Common myeloid progenitor, CD34-positive (primary cell): ENCODE results near the gene EPHA6.

Experiments used
- CTCF ChIA-PET: fragments of 350-600 bp; sonication (Branson Sonifier 250); formaldehyde crosslinking; loops from one replicate; lab custom pipeline; 2021; ENCODE audit warnings: antibody characterized with exemption; lab: Charles Lee
- POLR2A ChIA-PET: fragments of 350-600 bp; sonication (Branson Sonifier 250); formaldehyde crosslinking; loops from one replicate; lab custom pipeline; 2021; ENCODE audit warnings: antibody characterized with exemption; lab: Charles Lee
- DNase-seq, 3 donors: peaks; one replicate each; pipeline versions ENCODE4 v3.0.0 to v3.0.0-alpha.2; 2013
- H3K27ac ChIP-seq, 2 experiments: 1 replicate in 1 of 2; 2 replicates in 1 of 2; pipeline ENCODE4 v1.7.0; 2013; ENCODE audit warnings: inconsistent platforms in 2 of 2, low read length in 2 of 2, mild to moderate bottlenecking in 2 of 2, low read depth in 1 of 2, moderate library complexity in 1 of 2; ENCODE audit not compliant: severe bottlenecking in 2 of 2, insufficient read depth in 1 of 2, poor library complexity in 1 of 2
- H3K27me3 ChIP-seq, 5 experiments: replicated peaks in 2 of 5; 1 replicate in 3 of 5; 2 replicates in 2 of 5; pipeline versions ENCODE4 v1.6.1 to v1.7.0; 2013; ENCODE audit warnings: low read length in 4 of 5, mild to moderate bottlenecking in 2 of 5, moderate library complexity in 2 of 5, inconsistent platforms in 1 of 5; ENCODE audit not compliant: insufficient read depth in 5 of 5, control insufficient read depth in 4 of 5
- H3K36me3 ChIP-seq, 4 experiments: 1 replicate in 2 of 4; 2 replicates in 2 of 4; pipeline versions ENCODE4 v1.6.1 to v1.7.0; 2013; ENCODE audit warnings: low read length in 3 of 4, control low read depth in 1 of 4, mild to moderate bottlenecking in 1 of 4; ENCODE audit not compliant: control insufficient read depth in 4 of 4, insufficient read depth in 4 of 4
- H3K4me1 ChIP-seq, 4 experiments: 1 replicate in 3 of 4; 2 replicates in 1 of 4; pipeline versions ENCODE4 v1.6.1 to v1.7.1; 2013; ENCODE audit warnings: low read length in 3 of 4, mild to moderate bottlenecking in 3 of 4, control low read depth in 1 of 4, inconsistent platforms in 1 of 4, moderate library complexity in 1 of 4; ENCODE audit not compliant: control insufficient read depth in 4 of 4, insufficient read depth in 4 of 4; ENCODE audit errors: control extremely low read depth in 1 of 4
- H3K4me3 ChIP-seq, 7 experiments: 1 replicate in 4 of 7; 2 replicates in 3 of 7; pipeline versions ENCODE4 v1.5.1 to v1.7.0; 2013; ENCODE audit warnings: mild to moderate bottlenecking in 7 of 7, low read length in 6 of 7, moderate library complexity in 6 of 7, inconsistent platforms in 2 of 7, low read depth in 2 of 7, control low read depth in 1 of 7; ENCODE audit not compliant: insufficient read depth in 4 of 7, control insufficient read depth in 1 of 7; ENCODE audit errors: extremely low read depth in 1 of 7
- H3K9me3 ChIP-seq, 5 experiments: 1 replicate in 4 of 5; 2 replicates in 1 of 5; pipeline versions ENCODE4 v1.6.1 to v1.7.1; 2013; ENCODE audit warnings: low read length in 4 of 5, mild to moderate bottlenecking in 2 of 5, inconsistent platforms in 1 of 5, low read depth in 1 of 5, moderate library complexity in 1 of 5; ENCODE audit not compliant: control insufficient read depth in 4 of 5, insufficient read depth in 2 of 5; ENCODE audit errors: control extremely low read depth in 1 of 5
- WGBS: methylation state at CpG from one replicate; pipeline ENCODE4 v1.1.5; 2013; ENCODE audit not compliant: insufficient coverage; 5-methylcytosine and 5-hydroxymethylcytosine counted together

Gene EPHA6

GRCh38 chr3:97070302-97070701 lies 255.9 kb downstream of the EPHA6 start:
- POLR2A ChIA-PET: no interaction called here
- H3K4me1 ChIP-seq: no peaks in the 10 kb centered on the region
- H3K4me3 ChIP-seq: no peak overlapping the region
- CTCF ChIA-PET: no interaction called here
- H3K27ac ChIP-seq: no peak overlapping the region
- no peaks in the 10 kb centered on the region for H3K9me3 ChIP-seq
- no peaks in the 10 kb centered on the region for H3K27me3 ChIP-seq
- DNase-seq: no peak
- H3K36me3 ChIP-seq: no peaks in the 10 kb centered on the region

GRCh38 chr3:97074546-97074945 lies 260.2 kb downstream of the EPHA6 start:
- DNase-seq: no peak
- Histone ChIP-seq H3K27ac (no peak overlapping the region), H3K4me1 (no peaks in the 10 kb centered on the region), H3K27me3 (no peaks in the 10 kb centered on the region), H3K9me3 (peaks cover 0 to 2% (median 0%) of the 10 kb centered on the region in 5 experiments), H3K36me3 (no peaks in the 10 kb centered on the region), H3K4me3 (no peak overlapping the region)
- CTCF ChIA-PET: no interaction called here
- POLR2A ChIA-PET: no interaction called here
- WGBS: no CpG with 5 or more reads among the region's 2 CpGs

GRCh38 chr3:97076673-97077072 lies 262.3 kb downstream of the EPHA6 start:
- no peaks in the 10 kb centered on the region for H3K36me3 ChIP-seq
- H3K4me1 ChIP-seq: no peaks in the 10 kb centered on the region
- CTCF ChIA-PET: interaction anchor here (1.1 kb wide), 1 partner anchor 12 kb away, joined by 3 read pairs; no protein-coding TSS in a partner anchor
- 80% methylated on average over 1 of the region's 2 CpGs for WGBS
- peaks cover 0 to 2% (median 0%) of the 10 kb centered on the region in 5 experiments for H3K9me3 ChIP-seq
- H3K27ac ChIP-seq: no peak overlapping the region
- no peaks in the 10 kb centered on the region for H3K27me3 ChIP-seq
- H3K4me3 ChIP-seq: no peak overlapping the region
- POLR2A ChIA-PET: no interaction called here
- DNase-seq: no peak

GRCh38 chr3:97089621-97090020 lies 275.2 kb downstream of the EPHA6 start:
- no peaks in the 10 kb centered on the region for H3K36me3 ChIP-seq
- H3K9me3 ChIP-seq: no peaks in the 10 kb centered on the region
- ChIA-PET POLR2A (no interaction called here), CTCF (no interaction called here)
- no peak overlapping the region for H3K27ac ChIP-seq
- no peaks in the 10 kb centered on the region for H3K27me3 ChIP-seq
- DNase-seq: no peak
- no peak overlapping the region for H3K4me3 ChIP-seq
- no CpG with 5 or more reads among the region's 2 CpGs for WGBS
- H3K4me1 ChIP-seq: no peaks in the 10 kb centered on the region

GRCh38 chr3:97102641-97103040 lies 288.2 kb downstream of the EPHA6 start:
- ChIA-PET CTCF (no interaction called here), POLR2A (no interaction called here)
- H3K36me3 ChIP-seq: no peaks in the 10 kb centered on the region
- no peak for DNase-seq
- no peak overlapping the region for H3K4me3 ChIP-seq
- no peak overlapping the region for H3K27ac ChIP-seq
- no peaks in the 10 kb centered on the region for H3K27me3 ChIP-seq
- peaks cover 0 to under 1% (median 0%) of the 10 kb centered on the region in 5 experiments for H3K9me3 ChIP-seq
- no peaks in the 10 kb centered on the region for H3K4me1 ChIP-seq

- H3K9me3 ChIP-seq: no peaks in the 10 kb centered on the region
- H3K4me1 ChIP-seq: no peaks in the 10 kb centered on the region
- no peaks in the 10 kb centered on the region for H3K36me3 ChIP-seq
- ChIA-PET POLR2A (no interaction called here), CTCF (no interaction called here)
- DNase-seq: no peak
- H3K27ac ChIP-seq: no peak overlapping the region
- H3K4me3 ChIP-seq: no peak overlapping the region
- no peaks in the 10 kb centered on the region for H3K27me3 ChIP-seq
- 100% methylated on average over 1 of the region's 4 CpGs for WGBS
These were observed 291.7 kb downstream of the EPHA6 start for GRCh38 chr3:97105989-97106651.

GRCh38 chr3:97106652-97106989 lies 292.2 kb downstream of the EPHA6 start:
- ChIA-PET POLR2A (no interaction called here), CTCF (no interaction called here)
- Histone ChIP-seq H3K27ac (no peak overlapping the region), H3K36me3 (no peaks in the 10 kb centered on the region), H3K27me3 (no peaks in the 10 kb centered on the region), H3K9me3 (no peaks in the 10 kb centered on the region), H3K4me3 (no peak overlapping the region), H3K4me1 (no peaks in the 10 kb centered on the region)
- no peak for DNase-seq
- no CpG with 5 or more reads among the region's 4 CpGs for WGBS
